ENCODE measurements around the gene SMCO2. TPM values are rescaled to one million over a fixed set of nuclear protein-coding genes. Genes with fewer than 3 reads are reported as not detected.
A peak's percentile ranks its signal among the peaks of the same experiment; 100 is the strongest.

Gene SMCO2
- total and polyA plus RNA-seq, 2 of the 4 experiments (the other 2 are of a cell fraction) = 0.19 TPM; not detected in 1

DNA sequence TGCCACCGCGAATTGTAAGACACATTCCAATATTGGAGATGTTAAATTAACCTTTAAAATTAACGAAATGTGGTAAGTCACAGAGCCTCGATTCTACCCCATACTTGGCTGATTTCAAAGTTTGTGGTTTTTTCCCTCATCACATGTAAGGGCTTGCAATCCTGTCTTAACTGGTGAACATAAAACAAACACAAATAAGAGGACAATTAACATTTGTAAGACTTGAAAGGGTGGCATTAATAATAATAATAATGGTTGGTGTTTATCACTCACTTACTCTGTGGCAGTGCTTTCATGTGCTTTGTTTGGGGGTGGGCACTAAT, 104.1 kb downstream of the SMCO2 start:
- Histone ChIP-seq H3K4ac (ENCODE audit: low read depth, low read length) (peak overlapping the region; percentile 26; the same call in 1 of the 2 replicates), H3K36me3 (ENCODE audit: control insufficient read depth, insufficient read depth, low read length) (no peaks in the 10 kb centered on the region), H4K8ac (ENCODE audit: low read depth in 2 of 2, low read length in 2 of 2) (peak overlapping the region in 1 of 2 experiments; percentile 32; a peak in 1 of 4 replicates), H3K79me1 (ENCODE audit: low read depth in 1 of 2, low read length in 2 of 2) (peaks cover 25 to 94% of the 10 kb centered on the region in 2 experiments), H2BK120ac (ENCODE audit: low read depth, low read length) (0 out of 2 replicates have a peak overlapping the region, but pooled peaks have one; percentile 9), H3K9me3 (ENCODE audit: control insufficient read depth, insufficient read depth, low read length) (no peaks in the 10 kb centered on the region), H2AK5ac (ENCODE audit: low read depth, low read length) (0 out of 2 replicates have a peak overlapping the region, but pooled peaks have one; percentile 48), H3K18ac (ENCODE audit: low read depth, low read length) (peak overlapping the region; percentile 13; the same call in 1 of the 2 replicates), H2AFZ (replicated peaks; ENCODE audit: low read length, poor library complexity) (no peak overlapping the region), H4K5ac (ENCODE audit: low read depth, low read length) (no peak overlapping the region; the same call in 1 of the 2 replicates), H3K4me3 (ENCODE audit: insufficient read depth, low read depth, low read length) (no peak overlapping the region), H4K91ac (ENCODE audit: insufficient read depth, low read depth, low read length) (peak overlapping the region; percentile 27; the same call in 1 of the 2 replicates), H3K56ac (ENCODE audit: extremely low read depth, insufficient read depth, low read length) (no peak overlapping the region), H3K27ac (ENCODE audit: insufficient read depth, low read length) (no peak overlapping the region), H3K23ac (ENCODE audit: low read depth, low read length) (peak overlapping the region; percentile 41; the same call in 1 of the 2 replicates), H2BK15ac (ENCODE audit: low read depth, low read length) (peak overlapping the region; percentile 5; the same call in 1 of the 3 replicates), H4K20me1 (ENCODE audit: insufficient read depth, low read length) (0 out of 2 replicates have a peak, but pooled peaks cover 3% of the 10 kb centered on the region), H3K27me3 (ENCODE audit: control insufficient read depth, insufficient read depth, low read length) (no peaks in the 10 kb centered on the region), H2BK20ac (ENCODE audit: low read depth, low read length) (no peak overlapping the region), H3K4me2 (ENCODE audit: low read depth, low read length) (peak overlapping the region; percentile 88; the same call in 1 of the 2 replicates), H2AK9ac (replicated peaks; ENCODE audit: low read depth, low read length, poor library complexity) (no peak overlapping the region), H3K9me1 (ENCODE audit: insufficient read depth, low read length) (peaks cover 33% of the 10 kb centered on the region), H3K9ac (ENCODE audit: low read depth, low read length) (no peak overlapping the region; the same call in 1 of the 2 replicates), H3K4me1 (ENCODE audit: control insufficient read depth, insufficient read depth, low read length) (peaks cover 36% of the 10 kb centered on the region), H2BK5ac (ENCODE audit: low read depth, low read length, poor library complexity, severe bottlenecking) (peak overlapping the region; percentile 99), H3K14ac (replicated peaks; ENCODE audit: low read depth, low read length) (peak overlapping the region; percentile 38)
- dilution Hi-C loops (cut with HindIII; ENCODE audit: low sequenced_read_pairs, unreplicated experiment) (no loop called here), in situ Hi-C loops (cut with MboI; ENCODE audit: low sequenced_read_pairs) (no loop called here), intact Hi-C loops (cut with micrococcal nuclease) (loop anchor here (5.0 kb wide), 1 partner anchor 67 kb away; no protein-coding TSS in a partner anchor)
- TF ChIP-seq RFX5 (IDR thresholded peaks at IDR 0.05; ENCODE audit: low read depth, low read length) = no peak
- TF ChIP-seq, protein P1, sequence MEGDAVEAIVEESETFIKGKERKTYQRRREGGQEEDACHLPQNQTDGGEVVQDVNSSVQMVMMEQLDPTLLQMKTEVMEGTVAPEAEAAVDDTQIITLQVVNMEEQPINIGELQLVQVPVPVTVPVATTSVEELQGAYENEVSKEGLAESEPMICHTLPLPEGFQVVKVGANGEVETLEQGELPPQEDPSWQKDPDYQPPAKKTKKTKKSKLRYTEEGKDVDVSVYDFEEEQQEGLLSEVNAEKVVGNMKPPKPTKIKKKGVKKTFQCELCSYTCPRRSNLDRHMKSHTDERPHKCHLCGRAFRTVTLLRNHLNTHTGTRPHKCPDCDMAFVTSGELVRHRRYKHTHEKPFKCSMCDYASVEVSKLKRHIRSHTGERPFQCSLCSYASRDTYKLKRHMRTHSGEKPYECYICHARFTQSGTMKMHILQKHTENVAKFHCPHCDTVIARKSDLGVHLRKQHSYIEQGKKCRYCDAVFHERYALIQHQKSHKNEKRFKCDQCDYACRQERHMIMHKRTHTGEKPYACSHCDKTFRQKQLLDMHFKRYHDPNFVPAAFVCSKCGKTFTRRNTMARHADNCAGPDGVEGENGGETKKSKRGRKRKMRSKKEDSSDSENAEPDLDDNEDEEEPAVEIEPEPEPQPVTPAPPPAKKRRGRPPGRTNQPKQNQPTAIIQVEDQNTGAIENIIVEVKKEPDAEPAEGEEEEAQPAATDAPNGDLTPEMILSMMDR (conservative IDR thresholded peaks at IDR 0.05; ENCODE audit: low read depth, low read length) = no peak
- TF ChIP-seq RCOR1 (IDR thresholded peaks at IDR 0.05; ENCODE audit: insufficient replicate concordance, low read length) = no peak
- TF ChIP-seq MAZ (IDR thresholded peaks at IDR 0.05; ENCODE audit: borderline replicate concordance, low read depth, low read length) = no peak
- TF ChIP-seq BHLHE40 (IDR thresholded peaks at IDR 0.05; ENCODE audit: low read depth, low read length) = no peak
- TF ChIP-seq, protein P2, sequence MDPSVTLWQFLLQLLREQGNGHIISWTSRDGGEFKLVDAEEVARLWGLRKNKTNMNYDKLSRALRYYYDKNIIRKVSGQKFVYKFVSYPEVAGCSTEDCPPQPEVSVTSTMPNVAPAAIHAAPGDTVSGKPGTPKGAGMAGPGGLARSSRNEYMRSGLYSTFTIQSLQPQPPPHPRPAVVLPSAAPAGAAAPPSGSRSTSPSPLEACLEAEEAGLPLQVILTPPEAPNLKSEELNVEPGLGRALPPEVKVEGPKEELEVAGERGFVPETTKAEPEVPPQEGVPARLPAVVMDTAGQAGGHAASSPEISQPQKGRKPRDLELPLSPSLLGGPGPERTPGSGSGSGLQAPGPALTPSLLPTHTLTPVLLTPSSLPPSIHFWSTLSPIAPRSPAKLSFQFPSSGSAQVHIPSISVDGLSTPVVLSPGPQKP (IDR thresholded peaks at IDR 0.05; ENCODE audit: borderline replicate concordance, low read depth, low read length) = no peak
- no peak for TF ChIP-seq FOS (IDR thresholded peaks at IDR 0.05; ENCODE audit: low read depth, low read length)
- TF ChIP-seq POLR2A (IDR thresholded peaks at IDR 0.05; ENCODE audit: low read depth, low read length) = no peak
- no peak for TF ChIP-seq MXI1 (IDR thresholded peaks at IDR 0.05; ENCODE audit: borderline replicate concordance, low read depth, low read length)
- no peak for TF ChIP-seq MAFK (IDR thresholded peaks at IDR 0.05; ENCODE audit: low read depth, low read length)
- TF ChIP-seq, protein P3, sequence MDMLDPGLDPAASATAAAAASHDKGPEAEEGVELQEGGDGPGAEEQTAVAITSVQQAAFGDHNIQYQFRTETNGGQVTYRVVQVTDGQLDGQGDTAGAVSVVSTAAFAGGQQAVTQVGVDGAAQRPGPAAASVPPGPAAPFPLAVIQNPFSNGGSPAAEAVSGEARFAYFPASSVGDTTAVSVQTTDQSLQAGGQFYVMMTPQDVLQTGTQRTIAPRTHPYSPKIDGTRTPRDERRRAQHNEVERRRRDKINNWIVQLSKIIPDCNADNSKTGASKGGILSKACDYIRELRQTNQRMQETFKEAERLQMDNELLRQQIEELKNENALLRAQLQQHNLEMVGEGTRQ (IDR thresholded peaks at IDR 0.05; ENCODE audit: low read depth, low read length) = no peak
- no peak for TF ChIP-seq SMC3 (IDR thresholded peaks at IDR 0.05; ENCODE audit: low read depth, low read length)
- no peak for TF ChIP-seq CHD1 (IDR thresholded peaks at IDR 0.05; ENCODE audit: low read depth, low read length)
- TF ChIP-seq RAD21 (IDR thresholded peaks at IDR 0.05; ENCODE audit: low read length) = no peak
- TF ChIP-seq CEBPB (IDR thresholded peaks at IDR 0.05; ENCODE audit: low read depth, low read length) = no peak
- no peak for TF ChIP-seq NFE2L2 (IDR thresholded peaks at IDR 0.05; ENCODE audit: low read depth, low read length)
- ChIA-PET CTCF (interaction anchor here (0.6 to 1.1 kb wide), 2 partner anchors 11 to 183 kb away, joined by 3 read pairs; no protein-coding TSS in a partner anchor), POLR2A (ENCODE audit: unreplicated experiment) (no interaction called here)
- no peak for DNase-seq
- ATAC-seq (ENCODE audit: low read depth) = no peak
- BruUV-seq (replicated peaks) = no TSS peak
- WGBS, 2 experiments (ENCODE audit: extremely low coverage in 2 of 2, insufficient read length in 1 of 2) = no CpG with 5 or more reads among the region's 4 CpGs
